EH (cell line): Measurements from ENCODE around the gene CTNNA2.

ENCODE experiments used
- DNase-seq: peaks from one replicate; pipeline ENCODE4 v3.0.0-alpha.2; 2015; ENCODE audit warnings: low read depth

Gene CTNNA2

GRCh38 chr2:80328159-80328571 is 815.3 kb downstream of the CTNNA2 start:
- DNase-seq: no peak

DNA sequence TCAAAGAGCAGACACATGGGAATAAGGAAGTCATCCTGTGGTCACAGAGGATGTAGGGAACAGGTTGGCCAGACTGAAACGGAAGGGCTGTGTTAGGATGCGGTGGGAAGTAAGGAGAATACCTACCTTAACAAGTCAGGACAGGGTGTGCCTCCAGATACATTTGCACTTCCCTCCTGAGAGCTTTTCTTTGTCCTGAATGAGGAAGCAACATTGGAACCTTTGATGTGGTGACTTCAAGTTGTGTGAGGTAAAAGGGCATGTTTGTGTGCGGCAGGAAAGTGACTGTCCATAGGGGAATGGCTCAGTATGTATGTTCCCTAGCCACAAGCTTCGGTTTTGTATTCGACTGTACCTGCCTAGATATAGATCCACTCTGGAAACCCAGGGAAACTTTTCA is 816.6 kb downstream of the CTNNA2 start:
- DNase-seq: no peak

GRCh38 chr2:80330527-80331450 is 817.9 kb downstream of the CTNNA2 start:
- DNase-seq: no peak

- DNase-seq: no peak
Observed at GRCh38 chr2:80333886-80334285, 821.0 kb downstream of the CTNNA2 start.

- DNase-seq: no peak
Observed at GRCh38 chr2:80335411-80335810, 822.6 kb downstream of the CTNNA2 start.

DNA sequence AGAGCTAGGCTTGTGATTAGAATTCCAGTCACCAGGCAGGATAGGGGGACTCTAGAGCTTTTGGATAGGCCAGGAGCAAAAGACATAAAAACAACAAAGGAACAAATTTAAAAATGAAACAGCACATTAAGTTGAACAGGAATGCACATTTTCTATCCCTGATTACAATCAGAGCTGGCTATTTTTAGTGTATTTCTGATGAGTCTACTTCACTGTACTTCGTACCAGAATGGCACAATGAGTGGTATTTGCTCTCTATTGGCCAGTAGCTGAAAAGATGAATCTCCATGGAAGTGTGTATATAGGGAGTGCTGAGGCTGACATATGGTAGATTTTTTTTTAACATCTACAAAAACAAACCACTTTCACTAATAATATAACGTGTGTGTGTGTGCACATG is 825.9 kb downstream of the CTNNA2 start:
- no peak for DNase-seq

- no peak for DNase-seq
Observed at GRCh38 chr2:80340022-80340421, 827.2 kb downstream of the CTNNA2 start.

DNA sequence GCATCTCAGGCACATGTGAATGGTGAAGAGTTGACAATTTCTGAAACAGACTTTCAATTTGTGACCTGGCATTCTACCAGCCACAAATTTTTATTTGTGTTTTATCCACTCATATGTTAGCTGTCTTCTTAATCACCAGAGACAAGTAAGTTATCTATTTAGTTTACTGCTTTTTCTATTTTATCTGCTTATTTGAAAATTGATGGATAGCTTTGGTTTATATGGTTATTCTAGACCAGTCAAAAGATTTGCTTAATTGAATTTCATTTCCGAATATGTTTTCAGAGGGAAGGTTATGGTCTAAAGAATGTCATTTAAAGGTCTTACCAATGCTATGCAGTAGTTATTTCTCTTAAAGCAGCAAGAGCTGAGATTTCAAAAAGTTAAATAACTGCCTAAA is 835.2 kb downstream of the CTNNA2 start:
- no peak for DNase-seq

DNA sequence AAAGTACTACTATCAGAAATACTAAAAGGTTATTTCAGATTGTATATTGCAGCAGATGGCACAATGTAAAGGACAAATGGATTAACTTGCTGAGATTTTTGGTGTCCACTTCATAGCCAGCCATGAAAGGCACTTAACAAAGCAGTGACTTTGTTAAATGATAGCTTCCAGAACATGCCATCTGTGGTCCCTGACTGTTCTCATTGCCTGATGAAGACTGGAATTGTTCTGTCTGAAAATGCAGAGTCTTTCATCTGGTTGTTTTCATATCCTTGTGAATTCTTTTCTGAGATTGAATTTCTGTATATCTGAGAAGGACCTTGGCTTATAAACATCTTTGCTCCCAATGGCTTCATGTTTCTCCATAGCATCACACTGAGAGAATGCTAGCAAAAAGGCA is 836.1 kb downstream of the CTNNA2 start:
- DNase-seq: no peak

DNA sequence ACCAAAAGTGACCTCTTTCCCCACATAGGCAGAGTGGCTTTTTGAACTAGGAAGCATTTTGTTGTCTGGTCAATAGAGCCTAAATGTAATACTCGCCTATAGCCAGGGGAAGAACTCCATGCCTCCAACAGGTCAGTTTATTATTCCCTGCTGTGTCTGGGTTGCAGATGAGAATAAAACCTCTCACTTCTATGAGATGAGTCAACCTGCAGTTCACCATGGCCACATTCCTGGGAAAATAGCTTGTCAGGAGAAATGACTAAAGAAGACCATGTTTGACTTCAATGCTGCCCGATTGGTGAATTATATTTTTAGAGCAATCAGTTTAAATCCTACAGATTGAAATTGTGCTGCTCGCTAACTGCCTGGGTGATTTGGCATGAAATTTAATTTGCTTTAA is 838.4 kb downstream of the CTNNA2 start:
- no peak for DNase-seq

DNA sequence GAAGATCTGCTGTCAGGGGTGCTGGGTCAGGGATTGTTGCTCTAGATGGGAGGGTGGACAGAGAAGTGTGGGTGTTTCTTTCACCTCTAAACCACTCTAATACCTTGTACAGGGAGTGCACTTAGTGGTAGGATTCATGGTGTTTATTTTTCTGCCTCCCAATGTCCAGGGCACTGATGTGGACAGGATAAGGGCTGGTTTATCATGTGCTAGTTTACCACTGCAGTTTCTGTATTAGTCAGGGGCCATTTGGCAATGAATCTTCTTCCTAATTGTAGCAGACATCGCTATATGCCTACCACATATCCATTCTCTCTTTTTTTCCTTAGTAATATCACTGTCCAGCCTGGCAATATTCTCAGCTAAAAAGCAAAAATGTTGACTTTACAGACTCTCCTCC is 842.0 kb downstream of the CTNNA2 start:
- DNase-seq: no peak

- DNase-seq: no peak
Observed at GRCh38 chr2:80361904-80362303, 849.1 kb downstream of the CTNNA2 start.

- DNase-seq: no peak
Observed at GRCh38 chr2:80363330-80363729, 850.5 kb downstream of the CTNNA2 start.

DNA sequence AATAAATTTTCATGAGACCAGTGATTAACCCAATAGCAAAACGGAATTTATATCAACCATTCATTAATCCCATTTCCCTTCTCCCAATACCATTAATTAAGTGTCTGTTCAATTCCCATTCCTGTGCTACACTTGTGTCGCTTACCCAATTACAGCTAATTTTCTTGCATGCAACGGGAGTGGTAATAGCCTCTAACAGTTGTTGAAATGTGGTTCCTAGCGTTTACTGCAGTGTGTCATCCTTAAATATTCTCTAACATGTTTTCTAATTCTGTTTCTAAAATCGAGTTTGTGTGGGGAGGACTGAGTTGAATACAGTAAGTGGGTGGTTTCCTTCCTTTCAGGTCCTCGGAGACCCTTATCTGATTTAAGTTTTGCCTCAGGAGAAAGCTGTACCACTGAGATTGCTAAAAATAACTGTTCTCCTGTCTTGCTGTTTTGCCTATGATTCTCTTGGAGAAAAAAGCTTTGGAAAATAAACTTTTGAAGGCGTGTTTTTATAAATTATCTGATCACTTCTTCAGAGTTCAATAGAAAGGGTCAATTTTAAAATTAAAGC is 851.0 kb downstream of the CTNNA2 start:
- no peak for DNase-seq

DNA sequence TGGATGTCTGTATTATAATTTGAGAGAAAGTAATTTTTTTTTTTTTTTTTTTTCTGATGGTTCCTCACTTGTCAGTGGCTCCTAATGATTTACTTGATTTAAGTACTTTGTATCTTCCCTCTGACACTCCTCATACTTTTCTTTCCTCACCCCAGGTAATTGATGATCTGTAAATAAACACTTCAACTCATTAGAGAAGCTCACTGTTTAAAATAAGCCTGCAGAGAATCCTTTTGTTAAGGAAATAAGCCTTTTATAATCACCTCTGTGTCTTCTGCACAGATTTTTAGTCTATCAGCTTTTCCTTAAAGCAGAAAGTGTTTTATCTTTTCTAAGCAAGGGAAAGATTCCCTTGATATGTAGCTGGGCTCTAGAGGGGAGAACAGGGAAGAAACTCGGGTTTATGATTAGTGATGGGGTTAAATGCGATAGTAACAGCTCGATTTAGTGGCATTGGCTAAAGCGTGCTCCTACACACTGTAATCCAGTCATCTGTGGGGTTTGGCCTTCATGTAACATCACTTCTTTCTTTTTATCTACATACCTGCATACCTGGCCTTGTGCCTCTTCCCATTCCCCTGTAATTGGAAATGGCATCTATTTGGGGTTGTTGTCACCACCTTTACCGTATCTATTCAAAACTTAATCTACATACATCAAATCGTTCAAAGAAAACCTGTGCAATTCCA is 851.8 kb downstream of the CTNNA2 start:
- no peak for DNase-seq

GRCh38 chr2:80365762-80366161 is 852.9 kb downstream of the CTNNA2 start:
- no peak for DNase-seq

DNA sequence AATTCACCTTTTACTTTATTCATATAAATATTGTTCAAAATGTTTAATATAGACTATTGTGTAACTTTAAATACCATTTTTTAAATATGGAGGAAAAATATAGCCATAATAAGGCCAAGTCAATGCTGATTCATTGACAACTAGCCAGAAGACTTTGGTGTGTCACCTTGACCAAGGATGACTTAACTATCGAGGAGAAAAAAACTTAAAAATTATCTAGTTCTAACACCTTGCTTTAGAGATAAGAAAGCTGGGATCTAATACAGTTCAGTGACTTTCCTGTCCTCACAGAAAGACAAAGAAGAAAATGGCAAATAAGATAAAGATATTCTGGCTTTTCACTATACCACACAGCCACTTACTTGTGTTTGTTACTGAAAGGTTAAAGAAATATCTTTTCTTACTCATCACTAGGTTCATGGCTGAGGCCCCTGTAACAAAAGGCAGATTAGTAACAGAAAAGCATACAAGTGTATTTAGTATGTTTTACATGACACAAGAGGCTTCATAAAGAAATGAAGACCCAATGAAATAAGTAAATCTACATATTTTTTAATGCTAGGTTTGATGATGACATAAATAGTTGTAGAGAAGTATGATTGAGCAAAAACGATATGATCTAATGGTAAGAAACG is 857.6 kb downstream of the CTNNA2 start:
- DNase-seq: no peak

DNA sequence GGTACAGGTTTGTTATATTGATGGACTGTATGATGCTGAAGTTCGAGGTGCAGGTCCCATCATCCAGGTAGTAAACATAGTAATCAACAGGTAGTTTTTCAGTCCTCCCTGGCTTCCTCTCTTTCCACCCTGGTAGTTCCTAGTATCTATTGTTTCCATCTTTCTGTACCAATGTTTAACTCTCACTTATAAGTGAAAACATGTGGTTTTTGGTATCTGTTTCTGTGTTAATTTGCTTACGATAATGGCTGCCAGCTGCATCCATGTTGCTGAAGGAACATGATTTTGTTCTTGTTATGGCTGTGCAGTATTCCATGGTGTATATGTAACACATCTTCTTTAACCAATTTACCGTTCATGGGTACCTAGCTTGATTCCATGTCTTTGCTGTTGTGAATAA is 861.3 kb downstream of the CTNNA2 start:
- no peak for DNase-seq

GRCh38 chr2:80377071-80377470 is 864.2 kb downstream of the CTNNA2 start:
- DNase-seq: no peak

DNA sequence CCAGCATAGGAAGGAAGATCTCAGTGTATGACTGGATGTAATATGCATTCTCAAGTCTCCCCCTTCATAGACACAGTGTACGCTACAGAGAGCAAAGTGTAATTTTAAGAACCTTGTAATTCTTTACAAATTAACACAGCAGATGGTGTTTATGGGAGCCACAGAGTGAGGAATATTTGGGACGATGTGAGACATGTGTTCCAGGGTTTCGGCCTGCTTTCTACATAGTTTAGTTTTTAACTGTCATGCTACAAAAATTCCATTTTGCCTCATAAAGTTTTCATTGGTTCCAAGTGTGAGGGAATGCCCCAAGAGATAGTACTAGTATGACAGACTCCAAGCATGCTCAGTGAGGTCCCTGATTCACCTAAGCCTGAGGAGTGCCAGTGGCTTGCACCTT is 867.9 kb downstream of the CTNNA2 start:
- DNase-seq: peak; percentile 22

GRCh38 chr2:80381666-80382065 is 868.8 kb downstream of the CTNNA2 start:
- no peak for DNase-seq

- DNase-seq: peak; percentile 5
Observed at GRCh38 chr2:80392441-80392840, 879.6 kb downstream of the CTNNA2 start.

- DNase-seq: no peak
Observed at GRCh38 chr2:80393991-80394390, 881.1 kb downstream of the CTNNA2 start.
